Dendritic cell treated with granulocyte-macrophage colony-stimulating factor and Interleukin-4, amounts not matched to agents 40 ng/mL and 50 ng/mL, for 4 days (primary cell): ENCODE results near the gene BRCA1.
"Not testable (repeated sequence)": the region's sequence is repeated elsewhere in the genome, so short reads cannot be mapped to it uniquely, and the experiment has no call there.

Experiments used
- H3K27ac Mint-ChIP-seq: one replicate; pipeline ENCODE4 v1.8.0; 2022; ENCODE audit warnings: mild to moderate bottlenecking, mixed read lengths
- H3K27me3 Mint-ChIP-seq: one replicate; pipeline ENCODE4 v1.8.0; 2022; ENCODE audit warnings: mild to moderate bottlenecking, mixed read lengths
- H3K36me3 Mint-ChIP-seq: one replicate; pipeline ENCODE4 v1.8.0; 2022; ENCODE audit warnings: low read depth, mixed read lengths
- H3K4me1 Mint-ChIP-seq: one replicate; pipeline ENCODE4 v1.8.0; 2022; ENCODE audit warnings: low read depth, mixed read lengths
- H3K4me3 Mint-ChIP-seq: one replicate; pipeline ENCODE4 v1.8.0; 2022; ENCODE audit warnings: mild to moderate bottlenecking, moderate library complexity, mixed read lengths
- H3K9me3 Mint-ChIP-seq: one replicate; pipeline ENCODE4 v1.8.0; 2022; ENCODE audit warnings: mixed read lengths
- intact Hi-C: fragments of 100-400 bp; cut with micrococcal nuclease; formaldehyde crosslinking; loops from one replicate; pipeline ENCODE4 v1.15.0; 2022

The BRCA1 gene

DNA sequence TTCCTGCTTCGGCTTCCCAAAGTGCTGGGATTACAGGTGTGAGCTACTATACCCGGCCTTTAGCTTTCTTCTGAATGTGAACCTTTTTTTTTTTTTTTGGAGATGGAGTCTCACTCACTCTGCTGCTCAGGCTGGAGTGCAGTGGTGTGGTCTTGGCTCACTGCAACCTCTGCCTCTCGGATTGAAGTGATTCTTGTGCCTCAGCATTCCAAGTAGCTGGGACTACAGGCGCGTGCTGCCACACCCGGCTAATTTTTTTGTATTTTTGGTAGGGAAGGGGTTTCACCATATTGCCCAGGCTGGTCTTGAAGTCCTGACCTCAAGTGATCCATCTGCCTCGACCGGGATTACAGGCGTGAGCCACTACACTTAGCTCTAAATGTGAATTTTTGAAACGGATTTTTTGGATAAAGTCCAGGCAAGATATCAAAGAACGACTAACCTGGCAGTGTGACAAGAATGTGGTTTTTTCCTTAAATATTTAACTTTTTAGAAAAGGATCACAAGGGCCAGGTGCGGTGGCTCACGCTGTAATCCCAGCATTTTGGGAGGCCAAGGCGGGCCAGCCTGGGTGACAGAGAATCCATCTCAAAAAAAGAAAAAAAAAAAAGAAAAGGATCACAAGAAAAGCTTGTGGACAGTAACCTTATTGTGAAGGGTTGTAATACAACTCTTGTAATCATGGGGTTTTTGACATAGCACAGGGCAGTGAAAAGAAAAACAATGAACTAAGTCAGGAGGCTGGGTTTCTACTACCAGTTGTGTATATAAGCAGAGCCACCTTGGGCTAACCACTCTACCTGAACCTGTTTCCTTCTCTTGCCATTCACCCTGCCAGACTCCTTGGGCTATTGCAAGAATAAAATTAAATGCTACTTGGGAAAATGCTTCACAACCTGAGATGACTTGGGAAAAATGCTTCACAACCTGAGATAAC, 6.2 kb downstream of the BRCA1 start:
- no peak overlapping the region for H3K27ac Mint-ChIP-seq
- no peak overlapping the region for H3K4me3 Mint-ChIP-seq
- H3K36me3 Mint-ChIP-seq: no peaks in the 10 kb centered on the region
- H3K27me3 Mint-ChIP-seq: no peaks in the 10 kb centered on the region
- no peaks in the 10 kb centered on the region for H3K4me1 Mint-ChIP-seq
- intact Hi-C loops: no loop called here
- no peaks in the 10 kb centered on the region for H3K9me3 Mint-ChIP-seq

DNA sequence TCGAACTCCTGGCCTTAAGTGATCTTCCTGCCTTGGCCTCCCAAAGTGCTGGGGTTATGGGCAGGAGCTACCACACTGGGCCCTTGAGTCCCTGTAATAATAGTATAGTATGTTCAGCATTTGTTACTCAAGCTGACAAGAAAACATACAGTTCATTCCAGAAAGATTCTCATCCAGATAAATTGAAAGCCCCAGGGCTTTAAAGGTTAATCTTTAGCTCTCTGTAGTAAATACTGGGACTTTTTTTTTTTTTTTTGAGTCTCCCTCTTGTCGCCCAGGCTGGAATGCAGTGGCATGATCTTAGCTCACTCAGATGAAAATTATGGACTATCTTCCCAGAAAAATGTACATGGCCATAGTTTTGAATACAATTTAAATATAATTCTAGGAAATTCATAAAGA, 11.0 kb downstream of the BRCA1 start:
- intact Hi-C loops: no loop called here
- no peaks in the 10 kb centered on the region for H3K4me1 Mint-ChIP-seq
- H3K4me3 Mint-ChIP-seq: no peak overlapping the region
- H3K27me3 Mint-ChIP-seq: no peaks in the 10 kb centered on the region
- H3K36me3 Mint-ChIP-seq: peaks cover 5% of the 10 kb centered on the region
- H3K9me3 Mint-ChIP-seq: no peaks in the 10 kb centered on the region
- H3K27ac Mint-ChIP-seq: no peak overlapping the region

DNA sequence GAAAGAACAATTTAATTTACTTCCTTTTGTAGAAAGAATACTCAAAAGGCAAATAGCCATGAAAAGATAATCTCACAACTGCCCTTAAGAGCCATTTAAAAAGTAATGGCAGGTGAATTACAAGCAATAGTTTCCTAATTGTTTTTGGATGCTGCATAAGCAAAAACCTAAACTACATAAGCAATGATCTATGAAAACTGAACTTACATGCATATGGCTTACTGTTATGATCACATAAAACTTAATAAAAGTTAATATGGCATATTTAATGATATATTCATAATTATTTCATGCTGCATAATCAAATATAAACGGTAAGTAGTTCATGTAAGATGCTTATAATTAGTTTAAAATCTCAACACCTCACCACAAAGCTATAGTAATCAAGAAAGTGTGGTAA, 18.6 kb downstream of the BRCA1 start:
- H3K27me3 Mint-ChIP-seq: no peaks in the 10 kb centered on the region
- H3K4me1 Mint-ChIP-seq: no peaks in the 10 kb centered on the region
- no peak overlapping the region for H3K27ac Mint-ChIP-seq
- intact Hi-C loops: no loop called here
- peaks cover 29% of the 10 kb centered on the region for H3K36me3 Mint-ChIP-seq
- no peak overlapping the region for H3K4me3 Mint-ChIP-seq
- H3K9me3 Mint-ChIP-seq: no peaks in the 10 kb centered on the region

DNA sequence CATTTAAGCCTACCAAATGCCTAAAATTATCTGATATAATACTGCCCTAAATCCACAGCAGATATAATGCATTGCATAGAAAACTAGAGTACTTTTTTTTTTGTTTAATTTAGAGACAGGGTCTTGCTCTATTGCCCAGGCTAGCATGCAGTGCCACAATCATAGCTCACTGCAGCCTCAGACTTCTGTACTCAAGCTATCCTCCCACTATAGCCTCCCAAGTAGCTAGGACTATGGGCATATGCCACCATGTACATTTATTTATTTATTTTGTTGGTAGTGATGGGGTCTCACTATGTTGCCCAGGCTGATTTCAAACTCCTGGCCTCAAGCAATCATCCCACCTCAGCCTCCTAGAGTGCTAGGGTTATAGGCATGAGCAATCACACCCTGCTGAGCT, 20.0 kb downstream of the BRCA1 start:
- intact Hi-C loops: no loop called here
- Mint-ChIP-seq H3K36me3 (peaks cover 25% of the 10 kb centered on the region), H3K4me1 (no peaks in the 10 kb centered on the region), H3K27me3 (no peaks in the 10 kb centered on the region), H3K4me3 (no peak overlapping the region), H3K9me3 (no peaks in the 10 kb centered on the region), H3K27ac (no peak overlapping the region)

DNA sequence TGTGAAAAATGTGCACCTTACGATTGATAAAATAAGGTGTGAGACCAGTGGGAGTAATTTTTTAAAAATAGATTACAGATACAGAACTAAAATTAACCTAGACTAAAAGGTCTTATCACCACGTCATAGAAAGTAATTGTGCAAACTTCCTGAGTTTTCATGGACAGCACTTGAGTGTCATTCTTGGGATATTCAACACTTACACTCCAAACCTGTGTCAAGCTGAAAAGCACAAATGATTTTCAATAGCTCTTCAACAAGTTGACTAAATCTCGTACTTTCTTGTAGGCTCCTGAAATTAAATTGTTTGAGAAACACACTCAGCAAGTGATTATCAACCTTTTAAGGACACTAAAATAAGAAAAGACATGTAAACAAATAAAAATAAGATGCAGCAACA, 20.5 kb downstream of the BRCA1 start:
- Mint-ChIP-seq H3K27ac (no peak overlapping the region), H3K9me3 (no peaks in the 10 kb centered on the region), H3K4me3 (no peak overlapping the region), H3K27me3 (no peaks in the 10 kb centered on the region), H3K36me3 (peaks cover 28% of the 10 kb centered on the region), H3K4me1 (no peaks in the 10 kb centered on the region)
- intact Hi-C loops: no loop called here

DNA sequence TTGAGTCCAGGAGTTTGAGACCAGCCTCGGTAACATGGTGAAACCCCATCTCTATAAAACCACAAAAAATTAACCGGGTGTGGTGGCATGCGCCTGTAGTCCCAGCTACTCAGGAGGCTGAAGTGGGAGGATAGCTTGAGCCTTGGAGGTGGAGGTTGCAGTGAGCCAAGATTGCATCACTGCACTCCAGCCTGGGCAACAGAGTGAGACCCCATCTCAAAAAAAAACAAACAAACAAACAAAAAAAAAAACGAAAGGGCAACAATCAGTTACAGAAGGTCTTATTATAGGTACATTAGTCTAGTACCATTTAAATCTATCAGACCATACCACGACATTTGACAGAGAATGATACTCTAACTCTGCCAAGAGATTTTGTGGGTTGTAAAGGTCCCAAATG, 29.8 kb downstream of the BRCA1 start:
- H3K27me3 Mint-ChIP-seq, H3K9me3 Mint-ChIP-seq, H3K4me1 Mint-ChIP-seq, intact Hi-C loops, H3K27ac Mint-ChIP-seq, H3K4me3 Mint-ChIP-seq: not testable (repeated sequence)
- peaks cover 43% of the 10 kb centered on the region for H3K36me3 Mint-ChIP-seq

DNA sequence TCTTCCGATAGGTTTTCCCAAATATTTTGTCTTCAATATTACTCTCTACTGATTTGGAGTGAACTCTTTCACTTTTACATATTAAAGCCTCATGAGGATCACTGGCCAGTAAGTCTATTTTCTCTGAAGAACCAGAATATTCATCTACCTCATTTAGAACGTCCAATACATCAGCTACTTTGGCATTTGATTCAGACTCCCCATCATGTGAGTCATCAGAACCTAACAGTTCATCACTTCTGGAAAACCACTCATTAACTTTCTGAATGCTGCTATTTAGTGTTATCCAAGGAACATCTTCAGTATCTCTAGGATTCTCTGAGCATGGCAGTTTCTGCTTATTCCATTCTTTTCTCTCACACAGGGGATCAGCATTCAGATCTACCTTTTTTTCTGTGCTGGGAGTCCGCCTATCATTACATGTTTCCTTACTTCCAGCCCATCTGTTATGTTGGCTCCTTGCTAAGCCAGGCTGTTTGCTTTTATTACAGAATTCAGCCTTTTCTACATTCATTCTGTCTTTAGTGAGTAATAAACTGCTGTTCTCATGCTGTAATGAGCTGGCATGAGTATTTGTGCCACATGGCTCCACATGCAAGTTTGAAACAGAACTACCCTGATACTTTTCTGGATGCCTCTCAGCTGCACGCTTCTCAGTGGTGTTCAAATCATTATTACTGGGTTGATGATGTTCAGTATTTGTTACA, 30.9 kb downstream of the BRCA1 start:
- Mint-ChIP-seq H3K4me3 (no peak overlapping the region), H3K36me3 (peaks cover 38% of the 10 kb centered on the region), H3K27me3 (no peaks in the 10 kb centered on the region), H3K9me3 (no peaks in the 10 kb centered on the region), H3K27ac (no peak overlapping the region), H3K4me1 (no peaks in the 10 kb centered on the region)
- intact Hi-C loops: no loop called here

DNA sequence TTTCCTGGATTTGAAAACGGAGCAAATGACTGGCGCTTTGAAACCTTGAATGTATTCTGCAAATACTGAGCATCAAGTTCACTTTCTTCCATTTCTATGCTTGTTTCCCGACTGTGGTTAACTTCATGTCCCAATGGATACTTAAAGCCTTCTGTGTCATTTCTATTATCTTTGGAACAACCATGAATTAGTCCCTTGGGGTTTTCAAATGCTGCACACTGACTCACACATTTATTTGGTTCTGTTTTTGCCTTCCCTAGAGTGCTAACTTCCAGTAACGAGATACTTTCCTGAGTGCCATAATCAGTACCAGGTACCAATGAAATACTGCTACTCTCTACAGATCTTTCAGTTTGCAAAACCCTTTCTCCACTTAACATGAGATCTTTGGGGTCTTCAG, 32.3 kb downstream of the BRCA1 start:
- no peaks in the 10 kb centered on the region for H3K4me1 Mint-ChIP-seq
- no peak overlapping the region for H3K4me3 Mint-ChIP-seq
- no peak overlapping the region for H3K27ac Mint-ChIP-seq
- no peaks in the 10 kb centered on the region for H3K9me3 Mint-ChIP-seq
- no peaks in the 10 kb centered on the region for H3K27me3 Mint-ChIP-seq
- H3K36me3 Mint-ChIP-seq: peaks cover 43% of the 10 kb centered on the region
- intact Hi-C loops: no loop called here

DNA sequence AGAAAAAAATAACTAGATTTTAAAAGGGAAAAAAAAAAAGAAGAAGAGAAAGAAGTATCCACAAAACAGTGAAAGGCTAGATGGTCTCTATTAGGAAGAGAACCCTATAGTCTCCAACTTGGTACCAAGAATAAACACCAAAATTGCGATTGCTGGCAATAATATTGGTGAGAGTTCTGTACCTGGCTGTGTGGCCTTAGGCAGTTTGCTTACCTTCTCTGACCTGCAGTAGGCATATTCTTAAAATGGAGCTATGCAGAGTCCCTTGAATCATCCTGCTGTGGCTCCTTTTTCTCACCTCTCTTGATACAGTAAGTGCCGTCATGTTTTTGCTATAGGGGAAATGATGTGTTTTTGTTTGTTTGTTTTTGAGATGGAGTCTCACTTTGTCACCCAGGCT, 35.1 kb downstream of the BRCA1 start:
- intact Hi-C loops: no loop called here
- Mint-ChIP-seq H3K9me3 (no peaks in the 10 kb centered on the region), H3K4me1 (no peaks in the 10 kb centered on the region), H3K4me3 (no peak overlapping the region), H3K27me3 (no peaks in the 10 kb centered on the region), H3K36me3 (peaks cover 26% of the 10 kb centered on the region), H3K27ac (no peak overlapping the region)

DNA sequence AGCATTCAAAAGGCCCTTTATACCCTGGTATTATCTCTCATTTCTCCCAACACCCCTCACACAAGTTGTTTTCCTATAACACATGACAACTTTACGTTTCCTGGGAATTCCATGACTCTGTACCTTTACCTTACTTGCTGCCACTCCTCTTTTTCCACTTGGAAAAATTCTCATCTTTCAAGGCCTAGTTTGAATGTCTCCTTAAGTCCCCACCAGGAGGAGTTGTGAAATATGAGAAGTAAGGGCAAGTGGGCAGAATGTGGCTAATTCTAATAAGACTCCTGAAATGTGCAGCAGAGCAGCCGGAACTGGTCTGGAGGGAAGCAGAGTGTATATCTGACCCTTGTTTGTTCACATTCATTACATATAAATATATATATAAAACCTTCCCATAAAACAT, 39.7 kb downstream of the BRCA1 start:
- no peak overlapping the region for H3K4me3 Mint-ChIP-seq
- intact Hi-C loops: loop anchor here (10.0 kb wide), 1 partner anchor 49 kb away; no protein-coding TSS in a partner anchor

DNA sequence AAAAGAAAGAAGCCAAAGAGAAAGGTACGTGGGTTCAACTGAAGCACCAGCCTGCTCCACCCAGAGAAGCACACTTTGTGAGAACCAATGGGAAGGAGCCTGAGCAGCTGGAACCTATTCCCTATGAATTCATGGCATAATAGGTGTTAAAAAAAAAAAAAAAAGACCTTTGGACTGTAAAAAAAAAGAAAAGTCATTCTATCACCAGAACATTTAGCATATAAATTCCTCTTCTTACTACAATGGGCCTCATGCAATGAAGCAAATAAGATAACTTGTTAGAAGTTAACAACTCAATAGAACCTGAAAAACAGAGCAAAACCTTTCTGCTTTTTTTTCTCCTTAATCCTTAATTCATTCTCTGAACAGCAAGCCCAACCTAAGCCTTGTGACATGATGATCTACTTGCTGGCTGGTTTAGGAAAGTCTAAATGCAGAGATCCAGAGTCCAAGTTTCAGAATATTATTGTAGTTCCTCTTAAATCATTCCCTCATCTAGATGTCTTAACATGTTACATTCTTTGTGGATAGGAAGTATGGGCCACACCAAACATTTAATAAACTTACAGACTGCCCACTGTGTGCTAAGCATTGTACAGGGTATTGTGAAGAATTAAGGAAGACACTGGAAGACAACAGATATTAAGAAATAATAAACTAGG, 45.4 kb downstream of the BRCA1 start:
- intact Hi-C loops: loop anchor here (10.0 kb wide), 1 partner anchor 55 kb away; no protein-coding TSS in a partner anchor
- Mint-ChIP-seq H3K27me3 (no peaks in the 10 kb centered on the region), H3K36me3 (peaks cover 7% of the 10 kb centered on the region), H3K27ac (no peak overlapping the region), H3K4me3 (no peak overlapping the region), H3K4me1 (no peaks in the 10 kb centered on the region), H3K9me3 (no peaks in the 10 kb centered on the region)

More for the DNA sequence above, 39.7 kb downstream of the BRCA1 start:
- no peaks in the 10 kb centered on the region for H3K4me1 Mint-ChIP-seq
- H3K27me3 Mint-ChIP-seq: no peaks in the 10 kb centered on the region
- H3K9me3 Mint-ChIP-seq: no peaks in the 10 kb centered on the region
- no peak overlapping the region for H3K27ac Mint-ChIP-seq
- H3K36me3 Mint-ChIP-seq: peaks cover 12% of the 10 kb centered on the region

DNA sequence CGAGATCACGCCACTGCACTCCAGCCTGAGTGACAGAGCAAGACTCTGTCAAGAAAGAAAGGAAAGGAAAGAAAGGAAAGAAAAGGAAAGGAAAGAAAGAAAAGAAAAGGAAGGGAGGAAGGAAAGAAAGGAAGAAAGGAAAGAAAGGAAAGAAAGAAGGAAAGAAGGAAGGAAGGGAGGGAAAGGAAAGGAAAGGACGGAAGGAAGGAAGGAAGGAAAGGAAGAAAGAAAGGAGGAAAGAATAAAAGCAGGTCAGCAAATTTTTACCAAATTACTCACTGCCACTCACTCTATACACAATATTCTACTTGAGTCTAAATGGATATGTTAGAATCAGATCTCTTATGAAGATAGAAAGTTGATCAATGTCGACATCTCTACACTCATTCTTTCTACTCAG, 50.3 kb downstream of the BRCA1 start:
- peaks cover 7% of the 10 kb centered on the region for H3K36me3 Mint-ChIP-seq
- no peaks in the 10 kb centered on the region for H3K27me3 Mint-ChIP-seq
- H3K4me3 Mint-ChIP-seq: no peak overlapping the region
- intact Hi-C loops: no loop called here
- no peaks in the 10 kb centered on the region for H3K4me1 Mint-ChIP-seq
- H3K27ac Mint-ChIP-seq: peak overlapping the region; percentile 4
- H3K9me3 Mint-ChIP-seq: no peaks in the 10 kb centered on the region

DNA sequence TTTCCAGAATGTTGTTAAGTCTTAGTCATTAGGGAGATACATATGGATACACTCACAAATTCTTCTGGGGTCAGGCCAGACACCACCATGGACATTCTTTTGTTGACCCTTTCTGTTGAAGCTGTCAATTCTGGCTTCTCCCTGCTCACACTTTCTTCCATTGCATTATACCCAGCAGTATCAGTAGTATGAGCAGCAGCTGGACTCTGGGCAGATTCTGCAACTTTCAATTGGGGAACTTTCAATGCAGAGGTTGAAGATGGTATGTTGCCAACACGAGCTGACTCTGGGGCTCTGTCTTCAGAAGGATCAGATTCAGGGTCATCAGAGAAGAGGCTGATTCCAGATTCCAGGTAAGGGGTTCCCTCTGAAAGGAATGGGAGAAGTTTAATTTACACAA, 54.3 kb downstream of the BRCA1 start:
- H3K36me3 Mint-ChIP-seq: no peaks in the 10 kb centered on the region
- H3K9me3 Mint-ChIP-seq: no peaks in the 10 kb centered on the region

DNA sequence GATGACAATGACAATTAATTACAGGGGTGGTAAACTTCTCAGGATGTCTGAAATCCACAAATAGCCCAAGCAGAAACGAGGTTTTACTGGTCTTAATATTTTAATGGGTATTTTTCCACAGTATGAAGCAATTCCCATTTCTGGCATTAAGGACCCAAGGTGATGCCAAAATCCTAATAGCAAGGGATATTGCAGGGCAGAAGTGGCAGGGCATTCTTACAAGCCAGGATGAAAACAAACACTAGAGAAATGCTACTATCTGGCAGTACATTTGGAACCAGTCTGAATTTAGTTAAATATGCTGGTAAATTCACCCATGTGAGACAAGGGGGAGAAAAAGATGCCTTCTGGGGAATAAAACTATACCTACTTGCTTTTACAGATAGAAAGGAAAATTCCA, 54.9 kb downstream of the BRCA1 start:
- H3K4me1 Mint-ChIP-seq: no peaks in the 10 kb centered on the region
- no peaks in the 10 kb centered on the region for H3K27me3 Mint-ChIP-seq
- H3K27ac Mint-ChIP-seq: no peak overlapping the region
- H3K9me3 Mint-ChIP-seq: no peaks in the 10 kb centered on the region
- H3K36me3 Mint-ChIP-seq: no peaks in the 10 kb centered on the region
- no peak overlapping the region for H3K4me3 Mint-ChIP-seq
- intact Hi-C loops: no loop called here

More for the DNA sequence above, 54.3 kb downstream of the BRCA1 start:
- no peaks in the 10 kb centered on the region for H3K27me3 Mint-ChIP-seq
- H3K4me1 Mint-ChIP-seq: no peaks in the 10 kb centered on the region
- intact Hi-C loops: no loop called here
- H3K4me3 Mint-ChIP-seq: no peak overlapping the region
- no peak overlapping the region for H3K27ac Mint-ChIP-seq
